ENCODE measurements around the gene SOAT1. TPM values are rescaled to one million over a fixed set of nuclear protein-coding genes. Genes with fewer than 3 reads are reported as not detected.

Gene SOAT1
- 8.1 and 12.1 TPM in 2 replicates for polyA plus RNA-seq (2012; rRNA removed)
- 13.2 and 14.1 TPM in 2 replicates for polyA plus RNA-seq (2012; cell fraction: cytosol; rRNA removed)
- polyA plus RNA-seq (2012; cell fraction: nucleus; rRNA removed), result 2.7 and 9.7 TPM in 2 replicates

GRCh38 chr1:179293340-179294327 lies at the start of gene SOAT1:
TSS of gene SOAT1 (plus strand) at chr1:179293797. CDS start at chr1:179302685, 8,888 bp downstream.
- H3K9me2 ChIP-seq, result no peaks in the 10 kb centered on the region
- H3K4me1 ChIP-seq (ENCODE audit: control insufficient read depth in 1 of 2, insufficient read depth in 2 of 2, low read depth in 1 of 2, low read length in 1 of 2), result peaks cover 6 to 10% of the 10 kb centered on the region in 2 experiments; a peak in 2 of 4 replicates
- H4K20me1 ChIP-seq (ENCODE audit: insufficient read depth), result no peaks in the 10 kb centered on the region
- H3K9me3 ChIP-seq, result no peaks in the 10 kb centered on the region
- peak within 1 kb of the TSS; percentile 67 to 85 for H3K4me3 ChIP-seq (ENCODE audit: low read depth in 2 of 2, low read length in 1 of 2)
- peak within 1 kb of the TSS; percentile 77 for H3K9ac ChIP-seq
- ChIA-PET POLR2A (interaction anchor here (0.6 to 1.6 kb wide), 5 partner anchors 48 to 718 kb away, joined by 3 to 8 read pairs (median 3); partner anchors contain the start of gene AXDND1), CTCF (interaction anchor here (0.8 to 2.4 kb wide), 6 partner anchors 9 to 211 kb away, joined by 3 to 8 read pairs (median 6); partner anchors contain the start of gene TOR3A)
- 2% methylated on average over 42 of the region's 71 CpGs for WGBS (ENCODE audit: low lambda C conversion rate)
- H3K79me2 ChIP-seq (ENCODE audit: insufficient read depth), result peaks cover 43% of the 10 kb centered on the region
- H3F3A ChIP-seq (replicated peaks; ENCODE audit: insufficient read depth), result peaks cover 7% of the 10 kb centered on the region
- H3K27ac ChIP-seq (ENCODE audit: low read depth in 2 of 2, low read length in 1 of 2), result peak within 1 kb of the TSS; percentile 78 to 90
- peak; percentile 99 for DNase-seq
- H2AFZ ChIP-seq (ENCODE audit: low read depth), result peak within 1 kb of the TSS; percentile 94
- H3K4me2 ChIP-seq, result peak within 1 kb of the TSS; percentile 84
- H3K27me3 ChIP-seq (ENCODE audit: insufficient read depth), result no peaks in the 10 kb centered on the region
- H3K36me3 ChIP-seq (replicated peaks in 1 of 2; ENCODE audit: control insufficient read depth in 1 of 2, insufficient read depth in 2 of 2, low read length in 1 of 2), result no peaks in the 10 kb centered on the region
- TF ChIP-seq EZH2phosphoT487 (IDR thresholded peaks at IDR 0.05; ENCODE audit: borderline replicate concordance, low read depth), result no peak
- TF ChIP-seq RXRA (IDR thresholded peaks at IDR 0.05; ENCODE audit: borderline replicate concordance, low read depth), result no peak
- TF ChIP-seq POLR2AphosphoS5 (IDR thresholded peaks at IDR 0.05; ENCODE audit: low read depth, low read length), result peak; percentile 84
- TF ChIP-seq ELF1 (IDR thresholded peaks at IDR 0.05), result no peak; the same call in 1 of the 2 replicates
- TF ChIP-seq EP300 (IDR thresholded peaks at IDR 0.05; ENCODE audit: borderline replicate concordance in 1 of 2, low read depth in 1 of 2, low read length in 1 of 2), result no peak; a peak in 1 of 4 replicates
- no peak for TF ChIP-seq JUND (IDR thresholded peaks at IDR 0.05)
- no peak for TF ChIP-seq ZBTB33 (IDR thresholded peaks at IDR 0.05; ENCODE audit: borderline replicate concordance, low read depth)
- peak; percentile 88 for TF ChIP-seq RFX5 (IDR thresholded peaks at IDR 0.05; ENCODE audit: low read length)
- no peak for TF ChIP-seq FOXM1 (IDR thresholded peaks at IDR 0.05; ENCODE audit: low read depth)
- TF ChIP-seq TCF12 (IDR thresholded peaks at IDR 0.05), result no peak
- TF ChIP-seq FOSL2 (IDR thresholded peaks at IDR 0.05; ENCODE audit: borderline replicate concordance, low read depth), result no peak
- TF ChIP-seq NRF1 (IDR thresholded peaks at IDR 0.05; ENCODE audit: low read depth, low read length), result peak; percentile 50
- TF ChIP-seq, protein P1, sequence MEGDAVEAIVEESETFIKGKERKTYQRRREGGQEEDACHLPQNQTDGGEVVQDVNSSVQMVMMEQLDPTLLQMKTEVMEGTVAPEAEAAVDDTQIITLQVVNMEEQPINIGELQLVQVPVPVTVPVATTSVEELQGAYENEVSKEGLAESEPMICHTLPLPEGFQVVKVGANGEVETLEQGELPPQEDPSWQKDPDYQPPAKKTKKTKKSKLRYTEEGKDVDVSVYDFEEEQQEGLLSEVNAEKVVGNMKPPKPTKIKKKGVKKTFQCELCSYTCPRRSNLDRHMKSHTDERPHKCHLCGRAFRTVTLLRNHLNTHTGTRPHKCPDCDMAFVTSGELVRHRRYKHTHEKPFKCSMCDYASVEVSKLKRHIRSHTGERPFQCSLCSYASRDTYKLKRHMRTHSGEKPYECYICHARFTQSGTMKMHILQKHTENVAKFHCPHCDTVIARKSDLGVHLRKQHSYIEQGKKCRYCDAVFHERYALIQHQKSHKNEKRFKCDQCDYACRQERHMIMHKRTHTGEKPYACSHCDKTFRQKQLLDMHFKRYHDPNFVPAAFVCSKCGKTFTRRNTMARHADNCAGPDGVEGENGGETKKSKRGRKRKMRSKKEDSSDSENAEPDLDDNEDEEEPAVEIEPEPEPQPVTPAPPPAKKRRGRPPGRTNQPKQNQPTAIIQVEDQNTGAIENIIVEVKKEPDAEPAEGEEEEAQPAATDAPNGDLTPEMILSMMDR (IDR thresholded peaks at IDR 0.05), result peak; percentile 15; the same call in 1 of the 2 replicates
- peak; percentile 53; the same call in 1 of the 2 replicates for TF ChIP-seq SIN3A (IDR thresholded peaks at IDR 0.05; ENCODE audit: borderline replicate concordance, low read depth, low read length)
- TF ChIP-seq, protein P2, sequence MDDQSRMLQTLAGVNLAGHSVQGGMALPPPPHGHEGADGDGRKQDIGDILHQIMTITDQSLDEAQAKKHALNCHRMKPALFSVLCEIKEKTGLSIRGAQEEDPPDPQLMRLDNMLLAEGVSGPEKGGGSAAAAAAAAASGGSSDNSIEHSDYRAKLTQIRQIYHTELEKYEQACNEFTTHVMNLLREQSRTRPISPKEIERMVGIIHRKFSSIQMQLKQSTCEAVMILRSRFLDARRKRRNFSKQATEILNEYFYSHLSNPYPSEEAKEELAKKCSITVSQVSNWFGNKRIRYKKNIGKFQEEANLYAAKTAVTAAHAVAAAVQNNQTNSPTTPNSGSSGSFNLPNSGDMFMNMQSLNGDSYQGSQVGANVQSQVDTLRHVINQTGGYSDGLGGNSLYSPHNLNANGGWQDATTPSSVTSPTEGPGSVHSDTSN (IDR thresholded peaks at IDR 0.05), result no peak
- TF ChIP-seq MXI1 (IDR thresholded peaks at IDR 0.05; ENCODE audit: low read depth, low read length), result no peak; the same call in none of the 2 replicates
- no peak for TF ChIP-seq CHD2 (IDR thresholded peaks at IDR 0.05; ENCODE audit: low read length, partially characterized antibody)
- no peak; the same call in 1 of the 2 replicates for TF ChIP-seq GATA2 (CRISPR knock-in tag; IDR thresholded peaks at IDR 0.05)
- no peak for TF ChIP-seq IRF3 (IDR thresholded peaks at IDR 0.05; ENCODE audit: low read depth, low read length)
- no peak for TF ChIP-seq MEF2A (IDR thresholded peaks at IDR 0.05; ENCODE audit: borderline replicate concordance, low read depth)
- peak; percentile 45; the same call in 1 of the 2 replicates for TF ChIP-seq TAF1 (IDR thresholded peaks at IDR 0.05; ENCODE audit: borderline replicate concordance, low read depth, low read length)
- TF ChIP-seq FOXJ3 (CRISPR knock-in tag; IDR thresholded peaks at IDR 0.05), result no peak
- TF ChIP-seq YY1 (IDR thresholded peaks at IDR 0.05; ENCODE audit: low read depth), result no peak
- no peak for TF ChIP-seq RAD21 (IDR thresholded peaks at IDR 0.05; ENCODE audit: low read length)
- no peak for TF ChIP-seq SMC3 (IDR thresholded peaks at IDR 0.05; ENCODE audit: low read depth, low read length)
- TF ChIP-seq TEAD4 (IDR thresholded peaks at IDR 0.05; ENCODE audit: borderline replicate concordance, insufficient read depth), result no peak
- TF ChIP-seq GABPA (IDR thresholded peaks at IDR 0.05; ENCODE audit: low read depth), result no peak

Data from SK-N-SH (cell line).